H1 (cell line): Measurements from ENCODE around the gene IRGQ. TPM values are rescaled to one million over a fixed set of nuclear protein-coding genes. Genes with fewer than 3 reads are reported as not detected.

Source experiments
- CTCF ChIA-PET: fragments of 300-600 bp; sonication (Branson Sonifier 250); formaldehyde crosslinking; loops from one replicate; lab custom pipeline; 2021; ENCODE audit not compliant: partially characterized antibody; lab: Charles Lee
- POLR2A ChIA-PET: fragments of 300-600 bp; sonication (Branson Sonifier 250); formaldehyde crosslinking; loops from one replicate; lab custom pipeline; 2021; ENCODE audit warnings: inconsistent platforms; ENCODE audit not compliant: partially characterized antibody; lab: Charles Lee
- DNase-seq, 2 experiments: peaks; one replicate each; pipeline versions ENCODE4 v3.0.0 to v3.0.0-alpha.2; 2010 to 2022; ENCODE audit warnings: low spot score in 2 of 2, low read depth in 1 of 2, mixed read lengths in 1 of 2
- FAIRE-seq: peaks from 2 replicates; lab custom pipeline; 2011; peaks lifted over from hg19 to GRCh38; lab: Jason Lieb, UNC
- H2AFZ ChIP-seq: 2 replicates; pipeline ENCODE4 v1.8.1; 2012; ENCODE audit warnings: low read length, inconsistent platforms
- H2AK5ac ChIP-seq: 2 replicates; pipeline ENCODE4 v1.6.1; 2013; ENCODE audit warnings: low read depth, low read length
- H2BK120ac ChIP-seq: replicated peaks from 2 replicates; pipeline ENCODE3; 2013; ENCODE audit warnings: low read depth, low read length, inconsistent platforms
- H2BK12ac ChIP-seq: 2 replicates; pipeline ENCODE4 v1.6.1; 2013; ENCODE audit warnings: low read depth, low read length
- H2BK15ac ChIP-seq: 2 replicates; pipeline ENCODE4 v1.6.1; 2013; ENCODE audit warnings: low read length
- H2BK20ac ChIP-seq: 2 replicates; pipeline ENCODE4 v1.6.1; 2013; ENCODE audit warnings: low read length
- H2BK5ac ChIP-seq: 2 replicates; pipeline ENCODE4 v1.6.1; 2013; ENCODE audit warnings: low read depth, low read length
- H3K14ac ChIP-seq: 2 replicates; pipeline ENCODE4 v1.6.1; 2013; ENCODE audit warnings: inconsistent platforms; ENCODE audit not compliant: insufficient read length
- H3K18ac ChIP-seq: 2 replicates; pipeline ENCODE4 v1.6.1; 2013; ENCODE audit warnings: low read length; ENCODE audit errors: extremely low read depth
- H3K23ac ChIP-seq: 2 replicates; pipeline ENCODE4 v1.6.1; 2013; ENCODE audit warnings: inconsistent platforms; ENCODE audit not compliant: insufficient read length
- H3K23me2 ChIP-seq: 2 replicates; pipeline ENCODE4 v1.6.1; 2013; ENCODE audit warnings: low read depth, low read length
- H3K27ac ChIP-seq: 2 replicates; pipeline ENCODE4 v1.6.1; 2011; ENCODE audit warnings: low read depth, low read length, inconsistent platforms
- H3K27me3 ChIP-seq, 4 experiments: replicated peaks in 1 of 4; 1 replicate in 1 of 4; 2 replicates in 3 of 4; pipeline versions ENCODE4 v1.6.1 to v1.8.1; 2011 to 2013; ENCODE audit warnings: low read length in 3 of 4, mild to moderate bottlenecking in 3 of 4, inconsistent platforms in 2 of 4, mixed read lengths in 2 of 4, moderate library complexity in 1 of 4; ENCODE audit not compliant: control insufficient read depth in 3 of 4, insufficient read depth in 3 of 4; ENCODE audit errors: extremely low read depth in 1 of 4
- H3K36me3 ChIP-seq, 4 experiments: 2 replicates each; pipeline versions ENCODE4 v1.6.1 to v1.8.1; 2011 to 2013; ENCODE audit warnings: mild to moderate bottlenecking in 4 of 4, low read length in 3 of 4, moderate library complexity in 2 of 4, control low read depth in 1 of 4, inconsistent platforms in 1 of 4; ENCODE audit not compliant: insufficient read depth in 4 of 4, control insufficient read depth in 2 of 4
- H3K4ac ChIP-seq: replicated peaks from 2 replicates; pipeline ENCODE3; 2013; ENCODE audit warnings: low read length, low read depth, mixed read lengths, inconsistent platforms; ENCODE audit not compliant: insufficient read length
- H3K4me1 ChIP-seq, 4 experiments: replicated peaks in 1 of 4; 1 replicate in 1 of 4; 2 replicates in 3 of 4; pipeline versions ENCODE4 v1.6.1 to v1.8.1; 2011 to 2013; ENCODE audit warnings: low read length in 3 of 4, inconsistent platforms in 2 of 4, mixed read lengths in 1 of 4; ENCODE audit not compliant: insufficient read depth in 4 of 4, control insufficient read depth in 3 of 4
- H3K4me2 ChIP-seq, 2 experiments: 2 replicates each; pipeline versions ENCODE4 v1.6.1 to v1.8.1; 2011 to 2013; ENCODE audit warnings: low read depth in 2 of 2, low read length in 2 of 2, control low read depth in 1 of 2, inconsistent platforms in 1 of 2, mild to moderate bottlenecking in 1 of 2; ENCODE audit not compliant: insufficient read depth in 1 of 2
- H3K4me3 ChIP-seq, 4 experiments: fragments of 200-600, 300-600 bp in 1 of 4; sonication (generic), shearing (Covaris generic), sonication (Bioruptor Twin) in 1 of 4; 2 replicates each; pipeline versions ENCODE4 v1.5.1 to v1.8.1; 2011 to 2016; ENCODE audit warnings: low read length in 4 of 4, low read depth in 3 of 4, control low read depth in 2 of 4, inconsistent platforms in 2 of 4, mild to moderate bottlenecking in 2 of 4, mixed read lengths in 1 of 4, moderate library complexity in 1 of 4; ENCODE audit not compliant: insufficient read depth in 2 of 4; ENCODE audit errors: extremely low read depth in 1 of 4
- H3K56ac ChIP-seq: replicated peaks from 2 replicates; pipeline ENCODE3; 2013; ENCODE audit warnings: low read depth, mild to moderate bottlenecking, mixed read lengths, low read length, inconsistent platforms; ENCODE audit not compliant: insufficient read length
- H3K79me1 ChIP-seq: 2 replicates; pipeline ENCODE4 v1.6.1; 2013; ENCODE audit warnings: low read depth, low read length, control low read depth
- H3K79me2 ChIP-seq, 2 experiments: 2 replicates each; pipeline versions ENCODE4 v1.6.1 to v1.8.1; 2012 to 2013; ENCODE audit warnings: low read length in 2 of 2, mild to moderate bottlenecking in 2 of 2, inconsistent platforms in 1 of 2; ENCODE audit not compliant: insufficient read depth in 2 of 2, control insufficient read depth in 1 of 2
- H3K9ac ChIP-seq, 4 experiments: replicated peaks in 1 of 4; 1 replicate in 1 of 4; 2 replicates in 3 of 4; pipeline versions ENCODE4 v1.6.1 to v1.8.1; 2011 to 2013; ENCODE audit warnings: low read depth in 3 of 4, low read length in 3 of 4, control low read depth in 2 of 4, mild to moderate bottlenecking in 2 of 4, moderate library complexity in 2 of 4, inconsistent platforms in 1 of 4; ENCODE audit errors: extremely low read depth in 1 of 4
- H3K9me3 ChIP-seq, 2 experiments: 2 replicates each; pipeline versions ENCODE4 v1.6.1 to v1.8.1; 2012 to 2013; ENCODE audit warnings: mild to moderate bottlenecking in 2 of 2, moderate library complexity in 2 of 2, control low read depth in 1 of 2, inconsistent platforms in 1 of 2, low read depth in 1 of 2, low read length in 1 of 2, mixed read lengths in 1 of 2; ENCODE audit not compliant: insufficient read depth in 2 of 2
- H4K20me1 ChIP-seq, 2 experiments: replicated peaks in 1 of 2; 2 replicates each; pipeline versions ENCODE3 to v1.8.1; 2011 to 2013; ENCODE audit warnings: inconsistent platforms in 2 of 2, low read length in 2 of 2, mild to moderate bottlenecking in 1 of 2; ENCODE audit not compliant: insufficient read depth in 2 of 2, control insufficient read depth in 1 of 2
- H4K5ac ChIP-seq: 2 replicates; pipeline ENCODE4 v1.6.1; 2013; ENCODE audit warnings: low read length, low read depth, mixed read lengths, inconsistent platforms; ENCODE audit not compliant: insufficient read length
- H4K8ac ChIP-seq: 2 replicates; pipeline ENCODE4 v1.8.0; 2013; ENCODE audit warnings: mild to moderate bottlenecking, moderate library complexity, low read length, inconsistent platforms; ENCODE audit not compliant: insufficient read depth; ENCODE audit errors: extremely low read depth
- H4K91ac ChIP-seq: replicated peaks from 2 replicates; pipeline ENCODE3; 2013; ENCODE audit warnings: low read length, mixed read lengths, inconsistent platforms; ENCODE audit not compliant: insufficient read length
- EGR1 ChIP-seq: IDR thresholded peaks from 2 replicates; pipeline ENCODE4 v1.6.1; 2011; ENCODE audit warnings: low read depth, low read length, borderline replicate concordance
- JUND ChIP-seq: IDR thresholded peaks from 2 replicates; pipeline ENCODE4 v1.6.1; 2011; ENCODE audit warnings: mild to moderate bottlenecking, improper control_type of control experiment, low read length
- NRF1 ChIP-seq: IDR thresholded peaks from 2 replicates; pipeline ENCODE4 v1.6.1; 2011; ENCODE audit warnings: mild to moderate bottlenecking, low read depth, low read length, improper control_type of control experiment
- POLR2AphosphoS5 ChIP-seq: IDR thresholded peaks from 2 replicates; pipeline ENCODE4 v1.6.1; 2011; ENCODE audit warnings: low read depth, low read length
- POU5F1 ChIP-seq: IDR thresholded peaks from 2 replicates; pipeline ENCODE4 v1.6.1; 2011; ENCODE audit warnings: low read depth, mild to moderate bottlenecking, low read length, moderate library complexity
- RNF2 ChIP-seq: fragments of 200-900, 300-1000 bp; sonication (generic); IDR thresholded peaks from 2 replicates; pipeline ENCODE4 v1.7.1; 2016; ENCODE audit warnings: borderline replicate concordance, low read depth, mild to moderate bottlenecking, antibody characterized with exemption, low read length; ENCODE audit not compliant: poor library complexity, severe bottlenecking; ENCODE audit errors: missing control alignments
- SIX5 ChIP-seq: IDR thresholded peaks from 2 replicates; pipeline ENCODE4 v1.6.1; 2011; ENCODE audit warnings: mild to moderate bottlenecking, low read depth, low read length
- YY1 ChIP-seq: IDR thresholded peaks from 2 replicates; pipeline ENCODE4 v1.6.1; 2011; ENCODE audit warnings: low read depth, mild to moderate bottlenecking, low read length
- WGBS, 2 experiments: shearing (Covaris generic) in 1 of 2; methylation state at CpG; one replicate each; pipeline versions ENCODE4 v1.1.6 to v1.1.7; 2013 to 2015; ENCODE audit warnings: low lambda C conversion rate in 2 of 2, mixed read lengths in 2 of 2, inconsistent platforms in 1 of 2, low coverage in 1 of 2, missing lambda C conversion rate in 1 of 2; ENCODE audit not compliant: insufficient replicate concordance in 2 of 2, insufficient coverage in 1 of 2, insufficient read length in 1 of 2; ENCODE audit errors: extremely low coverage in 1 of 2, missing lambda C conversion rate in 1 of 2; 5-methylcytosine and 5-hydroxymethylcytosine counted together
- polyA plus RNA-seq, 7 experiments: library from polyadenylated mRNA; depleted of rRNA in 3 of 7; stranded (reverse) in 5 of 7; unstranded in 2 of 7; fragments of >200 nt in 5 of 7; fragments of 200-250 nt in 2 of 7; gene quantifications; 1 replicate in 5 of 7; 2 replicates in 1 of 7; 4 replicates in 1 of 7; pipeline versions ENCODE4 v1.2.1 to v1.2.3, GENCODE V29; 2011 to 2013; ENCODE audit warnings: missing spikeins in 2 of 7, mixed read lengths in 2 of 7
- total RNA-seq: library from RNA; stranded (reverse); fragmentation: NEBNext Ultra II Directional; extraction: Animal tissue kit (Norgen Biotek cat#: 25700); gene quantifications from 2 replicates; pipeline ENCODE4 v1.2.1, GENCODE V29; 2021
- TF ChIP-seq, protein P1 (sequence below), 3 experiments: IDR thresholded peaks; 1 replicate in 2 of 3; 2 replicates in 1 of 3; pipeline versions ENCODE4 v1.5.1 to v1.6.1; 2011; ENCODE audit warnings: low read length in 3 of 3, mild to moderate bottlenecking in 3 of 3, inconsistent platforms in 2 of 3, low read depth in 1 of 3, moderate library complexity in 1 of 3; ENCODE audit not compliant: insufficient read depth in 1 of 3; ENCODE audit errors: control extremely low read depth in 1 of 3
- TF ChIP-seq, protein P2 (sequence below): IDR thresholded peaks from 2 replicates; pipeline ENCODE4 v1.6.1; 2012; ENCODE audit warnings: inconsistent platforms

Gene IRGQ
- total and polyA plus RNA-seq, 2 of the 8 experiments (the other 6 are each of a cell fraction or from before 2014, with no cell fraction given) = 16.0 to 42.9 TPM

DNA sequence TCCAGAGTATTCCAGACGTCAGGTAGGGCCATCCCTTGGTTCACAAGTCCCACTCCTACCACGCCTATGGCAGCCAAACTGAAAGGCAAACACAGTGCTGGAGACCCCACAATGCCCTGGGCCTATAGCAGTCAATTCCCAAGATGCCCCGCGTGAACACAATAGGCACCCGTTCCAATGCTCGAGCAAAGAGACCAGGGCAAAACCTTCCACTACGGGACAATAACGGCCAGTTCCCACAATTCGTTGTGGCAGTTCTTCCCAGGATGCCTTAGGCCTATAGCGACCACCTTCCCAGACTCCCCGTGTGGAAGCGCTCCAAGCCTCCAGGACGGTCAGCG, 23.0 kb upstream of the IRGQ start:
- Histone ChIP-seq H3K56ac (peak overlapping the region; percentile 92), H4K8ac (peak overlapping the region; percentile 100), H3K18ac (peak overlapping the region; percentile 89), H4K91ac (peak overlapping the region; percentile 90), H2BK12ac (no peak overlapping the region), H3K27me3 (no peaks in the 10 kb centered on the region), H2BK120ac (peak overlapping the region; percentile 21), H3K27ac (peak overlapping the region; percentile 99), H2BK15ac (no peak overlapping the region), H2AFZ (peak overlapping the region; percentile 93), H4K5ac (peak overlapping the region; percentile 98), H2BK5ac (peak overlapping the region; percentile 97), H3K79me2 (peaks cover 0 to 11% of the 10 kb centered on the region in 2 experiments; a peak in 2 of 4 replicates), H4K20me1 (peaks cover 0 to 1% of the 10 kb centered on the region in 2 experiments), H3K9me3 (no peaks in the 10 kb centered on the region), H3K4me1 (peaks cover 4 to 13% (median 7%) of the 10 kb centered on the region in 4 experiments), H3K23me2 (peaks cover 10% of the 10 kb centered on the region), H2BK20ac (no peak overlapping the region), H3K79me1 (peaks cover 2% of the 10 kb centered on the region), H3K4me2 (peak overlapping the region; percentile 89 to 96), H3K23ac (no peak overlapping the region), H3K4ac (peak overlapping the region; percentile 96), H3K4me3 (peak overlapping the region; percentile 69 to 81 (median 76)), H3K14ac (no peak overlapping the region), H3K36me3 (peaks cover 0 to under 1% (median 0%) of the 10 kb centered on the region in 4 experiments; a peak in 1 of 8 replicates), H3K9ac (peak overlapping the region in 3 of 4 experiments; percentile 96 to 97 (median 96); a peak in 6 of 7 replicates), H2AK5ac (no peak overlapping the region)
- CTCF ChIA-PET = interaction anchor here (0.6 to 1.7 kb wide), 2 partner anchors 19 to 1206 kb away, joined by 3 to 5 read pairs; no protein-coding TSS in a partner anchor
- no peak for DNase-seq
- 11% methylated on average over 14 of the region's 14 CpGs; no CpG with 5 or more reads in 1 of the 2 experiments for WGBS, 2 experiments
- POLR2A ChIA-PET = no interaction called here
- peak; percentile 52 for FAIRE-seq
- no peak for TF ChIP-seq YY1
- no peak for TF ChIP-seq NRF1
- no peak for TF ChIP-seq SIX5
- TF ChIP-seq EGR1 = no peak
- TF ChIP-seq RNF2 = no peak
- TF ChIP-seq, protein P1, sequence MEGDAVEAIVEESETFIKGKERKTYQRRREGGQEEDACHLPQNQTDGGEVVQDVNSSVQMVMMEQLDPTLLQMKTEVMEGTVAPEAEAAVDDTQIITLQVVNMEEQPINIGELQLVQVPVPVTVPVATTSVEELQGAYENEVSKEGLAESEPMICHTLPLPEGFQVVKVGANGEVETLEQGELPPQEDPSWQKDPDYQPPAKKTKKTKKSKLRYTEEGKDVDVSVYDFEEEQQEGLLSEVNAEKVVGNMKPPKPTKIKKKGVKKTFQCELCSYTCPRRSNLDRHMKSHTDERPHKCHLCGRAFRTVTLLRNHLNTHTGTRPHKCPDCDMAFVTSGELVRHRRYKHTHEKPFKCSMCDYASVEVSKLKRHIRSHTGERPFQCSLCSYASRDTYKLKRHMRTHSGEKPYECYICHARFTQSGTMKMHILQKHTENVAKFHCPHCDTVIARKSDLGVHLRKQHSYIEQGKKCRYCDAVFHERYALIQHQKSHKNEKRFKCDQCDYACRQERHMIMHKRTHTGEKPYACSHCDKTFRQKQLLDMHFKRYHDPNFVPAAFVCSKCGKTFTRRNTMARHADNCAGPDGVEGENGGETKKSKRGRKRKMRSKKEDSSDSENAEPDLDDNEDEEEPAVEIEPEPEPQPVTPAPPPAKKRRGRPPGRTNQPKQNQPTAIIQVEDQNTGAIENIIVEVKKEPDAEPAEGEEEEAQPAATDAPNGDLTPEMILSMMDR (IDR thresholded peaks at IDR 0.05; ENCODE audit: control extremely low read depth in 1 of 3, insufficient read depth in 1 of 3, low read depth in 1 of 3, low read length in 3 of 3) = no peak
- TF ChIP-seq, protein P2, sequence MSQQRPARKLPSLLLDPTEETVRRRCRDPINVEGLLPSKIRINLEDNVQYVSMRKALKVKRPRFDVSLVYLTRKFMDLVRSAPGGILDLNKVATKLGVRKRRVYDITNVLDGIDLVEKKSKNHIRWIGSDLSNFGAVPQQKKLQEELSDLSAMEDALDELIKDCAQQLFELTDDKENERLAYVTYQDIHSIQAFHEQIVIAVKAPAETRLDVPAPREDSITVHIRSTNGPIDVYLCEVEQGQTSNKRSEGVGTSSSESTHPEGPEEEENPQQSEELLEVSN = no peak
- no peak for TF ChIP-seq POLR2AphosphoS5
- TF ChIP-seq JUND = no peak
- TF ChIP-seq POU5F1 = no peak
